NCI-H1105 treated with DMSO at 0.1 percent for 48 hours (cell line): ENCODE data around the gene VWA8.
A peak's percentile ranks its signal among the peaks of the same experiment; 100 is the strongest.
"Not testable (repeated sequence)": the region's sequence is repeated elsewhere in the genome, so short reads cannot be mapped to it uniquely, and the experiment has no call there.

Experiments
- DNase-seq: peaks from one replicate; lab custom pipeline; 2025; lab: John Stamatoyannopoulos, UW

The VWA8 gene

GRCh38 chr13:41645331-41645730 is 315.6 kb downstream of the VWA8 start:
- no peak for DNase-seq

DNA sequence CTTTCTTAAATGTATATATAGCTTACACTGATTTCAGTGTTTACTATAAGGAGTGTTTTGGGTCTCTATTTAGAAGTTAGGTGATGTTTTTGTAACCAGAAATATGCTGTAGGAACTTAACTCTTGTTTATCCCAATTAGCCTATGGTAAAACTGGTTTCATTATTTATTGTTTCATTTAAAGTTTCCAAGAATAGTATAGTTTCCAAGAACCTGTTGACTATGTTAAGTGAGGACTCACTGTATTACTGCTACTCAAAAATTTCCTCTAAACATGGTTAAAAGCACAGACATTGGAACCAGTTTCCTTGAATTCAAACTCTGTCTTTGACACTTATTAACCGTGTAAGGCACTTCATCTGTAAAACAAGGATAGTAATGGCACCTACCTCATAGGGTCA is 316.2 kb downstream of the VWA8 start:
- no peak for DNase-seq

GRCh38 chr13:41643507-41643906 is 317.4 kb downstream of the VWA8 start:
- no peak for DNase-seq

DNA sequence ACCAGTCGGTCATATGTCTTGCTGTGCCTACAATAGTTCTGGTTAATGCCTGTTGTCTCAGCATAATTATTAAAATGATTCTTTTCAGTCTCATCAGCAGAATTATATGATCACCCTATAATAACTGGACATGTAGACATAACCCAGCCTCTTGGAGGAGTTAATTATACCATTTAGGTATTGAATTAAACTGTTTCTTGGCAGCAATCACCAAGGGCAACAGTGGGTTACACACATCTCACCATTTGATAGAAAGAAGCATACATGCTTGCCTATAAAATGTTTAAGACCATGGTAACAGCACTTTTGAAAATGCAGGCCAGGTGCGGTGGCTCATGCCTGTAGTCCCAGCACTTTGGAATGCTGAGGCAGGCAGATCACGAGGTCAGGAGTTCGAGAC is 318.9 kb downstream of the VWA8 start:
- peak; percentile 72 for DNase-seq

DNA sequence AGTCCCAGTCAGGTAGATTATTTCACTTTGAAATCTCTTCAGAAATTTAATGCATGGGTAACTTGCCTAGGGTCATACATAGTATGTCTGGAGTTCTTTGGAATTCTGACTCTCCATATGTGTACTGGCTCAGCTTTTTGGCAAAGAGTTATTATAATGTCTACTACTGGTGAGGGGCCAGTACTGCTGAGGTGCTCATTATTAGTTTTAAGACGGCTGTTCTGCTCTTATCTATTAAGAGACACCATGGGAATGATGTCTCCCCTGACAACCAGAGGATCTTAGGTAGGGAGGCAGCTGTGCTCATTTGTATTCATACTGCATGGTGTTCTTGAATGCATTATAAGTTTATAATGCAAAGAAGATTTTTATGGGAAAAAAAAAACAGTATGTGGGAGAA is 319.5 kb downstream of the VWA8 start:
- no peak for DNase-seq

DNA sequence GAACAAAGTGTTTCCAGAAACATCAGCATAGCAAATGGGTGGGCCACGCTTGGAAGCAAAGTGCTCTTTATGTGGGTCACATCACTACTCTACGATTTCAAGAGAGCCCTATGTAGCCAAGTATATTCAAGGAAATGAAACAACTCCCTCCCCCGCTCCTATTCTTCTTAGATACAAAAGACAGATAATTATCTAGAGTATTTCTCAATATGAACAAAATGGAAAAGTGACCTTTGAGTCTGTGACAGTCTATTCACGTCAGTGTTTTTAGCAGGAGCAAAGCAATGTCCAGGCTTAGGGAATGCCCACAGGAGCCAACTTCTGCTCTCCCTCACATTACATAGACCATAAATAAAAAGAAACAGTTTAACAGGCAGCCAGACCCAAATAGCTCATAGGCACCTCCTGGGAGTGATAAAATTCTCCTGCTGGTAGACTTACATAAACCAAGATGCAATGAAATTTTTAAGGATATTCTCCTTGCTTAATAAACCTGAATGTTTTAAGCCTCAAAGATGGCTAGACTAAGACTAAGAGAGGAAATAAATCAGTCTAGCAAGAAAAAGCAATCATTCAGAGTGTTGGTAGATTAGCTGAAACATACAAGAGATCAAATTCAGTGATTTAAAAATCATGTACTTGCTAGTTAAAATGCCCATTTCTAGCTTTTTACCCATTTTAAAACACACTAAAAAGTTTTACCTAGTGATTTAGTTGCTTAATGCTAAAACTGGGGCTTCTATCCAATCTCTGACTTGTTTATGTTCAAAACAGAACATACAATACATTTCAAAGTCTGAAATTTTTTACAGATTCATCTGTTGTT is 320.7 kb downstream of the VWA8 start:
- no peak for DNase-seq

- no peak for DNase-seq
Measured at GRCh38 chr13:41639237-41639904, 321.5 kb downstream of the VWA8 start.

- no peak for DNase-seq
Measured at GRCh38 chr13:41637586-41637985, 323.3 kb downstream of the VWA8 start.

DNA sequence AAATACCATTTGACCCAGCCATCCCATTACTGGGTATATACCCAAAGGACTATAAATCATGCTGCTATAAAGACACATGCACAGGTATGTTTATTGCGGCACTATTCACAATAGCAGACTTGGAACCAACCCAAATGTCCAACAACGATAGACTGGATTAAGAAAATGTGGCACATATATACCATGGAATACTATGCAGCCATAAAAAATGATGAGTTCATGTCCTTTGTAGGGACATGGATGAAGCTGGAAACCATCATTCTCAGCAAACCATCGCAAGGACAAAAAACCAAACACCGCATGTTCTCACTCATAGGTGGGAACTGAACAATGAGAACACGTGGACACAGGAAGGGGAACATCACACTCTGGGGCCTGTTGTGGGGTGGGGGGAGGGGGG is 323.9 kb downstream of the VWA8 start:
- DNase-seq: not testable (repeated sequence)

- DNase-seq: not testable (repeated sequence)
Measured at GRCh38 chr13:41636590-41636989, 324.3 kb downstream of the VWA8 start.

DNA sequence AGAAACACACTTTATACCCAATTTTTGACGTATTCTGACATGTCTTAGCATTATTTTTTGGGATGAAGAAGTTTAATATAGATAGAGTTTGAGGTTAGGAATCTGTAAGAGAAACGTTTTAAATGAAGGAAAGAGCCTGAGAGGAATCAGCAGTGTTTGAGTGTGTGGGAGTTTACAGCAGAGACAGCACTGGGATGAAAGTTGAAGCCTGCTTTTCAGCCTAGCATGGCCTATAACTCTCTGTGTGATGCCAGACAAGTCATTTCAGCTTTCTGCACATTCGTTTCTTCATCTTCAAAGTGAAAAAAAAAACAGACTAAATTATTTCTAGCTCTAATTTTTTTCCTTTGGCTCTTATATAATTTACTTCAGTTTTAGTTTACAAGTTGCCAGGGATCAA is 326.5 kb downstream of the VWA8 start:
- DNase-seq: no peak

- no peak for DNase-seq
Measured at GRCh38 chr13:41633776-41634175, 327.1 kb downstream of the VWA8 start.

GRCh38 chr13:41631296-41631965 is 329.5 kb downstream of the VWA8 start:
- DNase-seq: no peak

DNA sequence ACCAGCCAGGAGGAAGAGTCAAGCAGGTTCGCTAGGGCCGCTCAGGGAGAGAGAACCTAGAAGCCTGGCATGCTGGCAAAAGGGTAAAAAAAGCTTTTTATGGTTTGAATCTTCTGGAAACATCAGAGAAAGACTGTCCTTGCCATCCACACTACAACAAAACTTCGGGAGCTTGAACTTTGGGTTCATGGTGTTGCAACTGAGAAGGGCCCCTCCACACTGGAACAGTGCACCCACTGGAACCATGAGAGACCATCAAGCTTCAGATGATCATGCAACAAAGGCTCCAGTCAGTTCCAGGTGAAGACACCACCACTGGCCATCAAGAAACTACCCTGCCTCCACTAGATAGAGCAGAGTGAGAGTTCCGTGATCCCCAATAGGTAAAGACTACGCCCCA is 333.5 kb downstream of the VWA8 start:
- DNase-seq: no peak

GRCh38 chr13:41624041-41624440 is 336.9 kb downstream of the VWA8 start:
- no peak for DNase-seq

DNA sequence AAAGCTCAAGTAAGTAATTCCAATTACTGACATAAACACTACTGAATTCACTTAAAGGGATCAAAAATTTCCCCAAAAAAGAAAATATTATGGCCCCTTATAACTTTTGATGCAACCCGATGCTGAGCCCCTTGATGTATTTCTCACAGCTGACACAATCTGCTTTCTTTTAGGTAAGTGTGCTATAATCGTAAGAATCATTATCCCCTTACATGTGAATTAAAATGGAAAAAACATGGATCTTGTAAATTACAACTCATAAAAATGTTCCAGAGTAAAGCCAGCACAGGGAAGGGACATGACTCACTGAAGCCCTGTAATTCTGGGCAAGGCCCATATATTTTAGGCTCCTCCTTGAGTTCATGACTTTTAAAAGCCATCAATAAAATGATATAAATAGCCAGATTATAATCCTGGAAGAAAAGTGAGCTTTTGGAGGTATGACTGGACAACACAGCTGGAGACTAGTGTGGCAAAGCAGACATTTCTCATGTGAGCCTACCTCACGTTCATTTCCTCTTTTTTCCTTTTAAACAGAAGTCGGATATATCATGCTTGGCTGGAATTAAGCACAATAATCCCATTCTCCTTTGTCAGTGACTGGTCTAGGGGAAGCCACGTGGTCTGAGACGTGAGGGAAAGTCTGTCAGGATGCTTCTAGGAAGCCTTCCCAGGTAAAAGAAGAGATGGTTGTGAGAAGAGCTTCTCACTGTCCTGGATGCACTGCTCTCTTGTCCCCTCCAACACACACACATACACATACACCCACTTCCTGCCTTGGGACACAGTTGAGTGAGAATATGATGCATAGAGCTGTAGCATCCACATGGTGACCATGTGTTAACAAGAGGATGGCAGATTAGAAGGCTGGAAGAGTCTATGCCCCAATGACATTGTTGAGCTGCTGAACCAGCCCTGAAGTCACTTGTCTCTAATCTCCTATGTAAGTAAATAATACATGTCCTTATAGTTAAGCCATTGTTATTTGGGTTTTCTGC is 338.2 kb downstream of the VWA8 start:
- no peak for DNase-seq

- no peak for DNase-seq
Measured at GRCh38 chr13:41621716-41622431, 339.0 kb downstream of the VWA8 start.

DNA sequence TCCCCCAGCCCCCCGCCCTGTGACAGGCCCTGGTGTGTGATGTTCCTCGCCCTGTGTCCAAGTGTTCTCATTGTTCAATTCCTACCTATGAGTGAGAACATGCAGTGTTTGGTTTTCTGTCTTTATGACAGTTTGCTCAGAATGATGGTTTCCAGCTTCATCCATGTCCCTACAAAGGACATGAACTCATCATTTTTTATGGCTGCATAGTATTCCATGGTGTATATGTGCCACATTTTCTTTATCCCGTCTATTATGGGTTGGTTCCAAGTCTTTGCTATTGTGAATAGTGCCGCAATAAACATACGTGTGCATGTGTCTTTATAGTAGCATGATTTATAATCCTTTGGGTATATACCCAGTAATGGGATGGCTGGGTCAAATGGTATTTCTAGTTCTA is 343.3 kb downstream of the VWA8 start:
- DNase-seq: not testable (repeated sequence)

- no peak for DNase-seq
Measured at GRCh38 chr13:41616151-41616550, 344.8 kb downstream of the VWA8 start.

DNA sequence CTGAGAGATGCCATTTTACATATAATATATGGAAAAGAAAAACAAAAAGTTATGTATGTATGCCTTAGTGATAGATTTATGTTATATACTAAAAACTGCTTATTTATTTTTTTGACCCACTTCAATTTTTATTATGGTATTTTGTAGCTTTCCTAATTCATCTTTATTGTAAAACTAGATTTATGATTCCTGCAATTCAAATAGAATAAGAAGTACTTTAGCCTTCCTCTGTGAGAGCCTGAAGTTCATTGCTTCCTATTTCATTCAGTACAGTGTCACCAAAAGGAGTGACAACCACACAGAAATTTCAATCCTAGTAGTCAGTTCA is 345.4 kb downstream of the VWA8 start:
- no peak for DNase-seq
